Kidney capillary endothelial cell (primary cell): ENCODE results near the gene ALB.

Experiments used
- DNase-seq: peaks from one replicate; pipeline ENCODE4 v3.0.0-alpha.2; 2018; ENCODE audit warnings: low spot score

Gene ALB

GRCh38 chr4:73451981-73452747, 48.1 kb downstream of the ALB start:
- DNase-seq: no peak

- no peak for DNase-seq
These were observed 49.0 kb downstream of the ALB start for GRCh38 chr4:73452953-73453700.

- DNase-seq: no peak
These were observed 49.6 kb downstream of the ALB start for GRCh38 chr4:73453701-73454005.

- no peak for DNase-seq
These were observed 50.8 kb downstream of the ALB start for GRCh38 chr4:73454920-73455319.

- no peak for DNase-seq
These were observed 52.3 kb downstream of the ALB start for GRCh38 chr4:73456177-73457022.

GRCh38 chr4:73458184-73459047, 54.3 kb downstream of the ALB start:
- no peak for DNase-seq

- no peak for DNase-seq
These were observed 54.9 kb downstream of the ALB start for GRCh38 chr4:73459048-73459421.

GRCh38 chr4:73460913-73461522, 56.9 kb downstream of the ALB start:
- DNase-seq: no peak

GRCh38 chr4:73468170-73468569, 64.1 kb downstream of the ALB start:
- no peak for DNase-seq

- DNase-seq: no peak
These were observed 66.6 kb downstream of the ALB start for GRCh38 chr4:73470728-73471127.
